PFSK-1 (cell line): ENCODE measurements around the gene NPIPA7. TPM values are rescaled to one million over a fixed set of nuclear protein-coding genes. Genes with fewer than 3 reads are reported as not detected.
"Not testable (repeated sequence)": the region's sequence is repeated elsewhere in the genome, so short reads cannot be mapped to it uniquely, and the experiment has no call there.

ENCODE experiments used
- FOXP2 ChIP-seq: optimal IDR thresholded peaks from 2 replicates; pipeline ENCODE3; 2011; ENCODE audit warnings: borderline replicate concordance, control low read depth, inconsistent platforms; ENCODE audit not compliant: insufficient read depth; ENCODE audit errors: extremely low read length, extremely low read depth
- SIN3A ChIP-seq: IDR thresholded peaks from 2 replicates; pipeline ENCODE4 v1.6.1; 2012; ENCODE audit warnings: mild to moderate bottlenecking, low read length, moderate library complexity, borderline replicate concordance; ENCODE audit not compliant: insufficient read depth
- TAF1 ChIP-seq: IDR thresholded peaks from 2 replicates; pipeline ENCODE4 v1.6.1; 2012; ENCODE audit warnings: low read length, control low read depth, borderline replicate concordance; ENCODE audit not compliant: insufficient read depth
- polyA plus RNA-seq: library from polyadenylated mRNA; unstranded; fragments of >200 nt; gene quantifications from one replicate; pipeline ENCODE4 v1.2.1, GENCODE V29; 2012; ENCODE audit warnings: low read depth, missing spikeins; ENCODE audit not compliant: insufficient read length

NPIPA7 gene
- 0.36 TPM for polyA plus RNA-seq

- TF ChIP-seq SIN3A, FOXP2, TAF1: not testable (repeated sequence)
These were observed at the start of gene NPIPA7 for GRCh38 chr16:16378840-16379239. Gene NPIPA7, plus strand, starts transcription at chr16:16379140. Its CDS starts 105 bp downstream, at chr16:16379245.
